ENCODE measurements around the gene ABCB9. TPM values are rescaled to one million over a fixed set of nuclear protein-coding genes. Genes with fewer than 3 reads are reported as not detected.

The ABCB9 gene
- total and polyA plus RNA-seq, 4 donors = 2.7 to 7.5 (median 4.8) TPM

- ATAC-seq (ENCODE audit: insufficient read depth, low FRiP score) (no peak), DNase-seq (no peak)
- 77 to 78% methylated on average over 6 of the region's 6 CpGs for WGBS, 2 donors
- H3K27me3 ChIP-seq (ENCODE audit: control insufficient read depth in 3 of 3, insufficient read depth in 3 of 3, low read length in 2 of 3) = no peaks in the 10 kb centered on the region
- H3K4me3 ChIP-seq = no peak overlapping the region
- TF ChIP-seq, protein P1, sequence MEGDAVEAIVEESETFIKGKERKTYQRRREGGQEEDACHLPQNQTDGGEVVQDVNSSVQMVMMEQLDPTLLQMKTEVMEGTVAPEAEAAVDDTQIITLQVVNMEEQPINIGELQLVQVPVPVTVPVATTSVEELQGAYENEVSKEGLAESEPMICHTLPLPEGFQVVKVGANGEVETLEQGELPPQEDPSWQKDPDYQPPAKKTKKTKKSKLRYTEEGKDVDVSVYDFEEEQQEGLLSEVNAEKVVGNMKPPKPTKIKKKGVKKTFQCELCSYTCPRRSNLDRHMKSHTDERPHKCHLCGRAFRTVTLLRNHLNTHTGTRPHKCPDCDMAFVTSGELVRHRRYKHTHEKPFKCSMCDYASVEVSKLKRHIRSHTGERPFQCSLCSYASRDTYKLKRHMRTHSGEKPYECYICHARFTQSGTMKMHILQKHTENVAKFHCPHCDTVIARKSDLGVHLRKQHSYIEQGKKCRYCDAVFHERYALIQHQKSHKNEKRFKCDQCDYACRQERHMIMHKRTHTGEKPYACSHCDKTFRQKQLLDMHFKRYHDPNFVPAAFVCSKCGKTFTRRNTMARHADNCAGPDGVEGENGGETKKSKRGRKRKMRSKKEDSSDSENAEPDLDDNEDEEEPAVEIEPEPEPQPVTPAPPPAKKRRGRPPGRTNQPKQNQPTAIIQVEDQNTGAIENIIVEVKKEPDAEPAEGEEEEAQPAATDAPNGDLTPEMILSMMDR (IDR thresholded peaks at IDR 0.05; ENCODE audit: control extremely low read depth, extremely low read depth) = no peak
- no peak overlapping the region for H3K27ac ChIP-seq (ENCODE audit: low read depth in 1 of 2, low read length in 1 of 2)
- no peak overlapping the region for H3K9ac ChIP-seq (ENCODE audit: insufficient read depth in 1 of 2, low read length in 2 of 2)
- no peaks in the 10 kb centered on the region for H3K4me1 ChIP-seq (ENCODE audit: control insufficient read depth in 5 of 5, insufficient read depth in 5 of 5, low read length in 5 of 5)
- no peaks in the 10 kb centered on the region for H3K9me3 ChIP-seq (ENCODE audit: control insufficient read depth in 4 of 4, insufficient read depth in 3 of 4, low read length in 3 of 4)
- H3K36me3 ChIP-seq (ENCODE audit: control insufficient read depth in 4 of 4, insufficient read depth in 4 of 4, low read length in 4 of 4) = peaks cover 0 to 27% (median under 1%) of the 10 kb centered on the region in 4 donors
These were observed 45.4 kb upstream of the ABCB9 start for GRCh38 chr12:123011701-123012100.

DNA sequence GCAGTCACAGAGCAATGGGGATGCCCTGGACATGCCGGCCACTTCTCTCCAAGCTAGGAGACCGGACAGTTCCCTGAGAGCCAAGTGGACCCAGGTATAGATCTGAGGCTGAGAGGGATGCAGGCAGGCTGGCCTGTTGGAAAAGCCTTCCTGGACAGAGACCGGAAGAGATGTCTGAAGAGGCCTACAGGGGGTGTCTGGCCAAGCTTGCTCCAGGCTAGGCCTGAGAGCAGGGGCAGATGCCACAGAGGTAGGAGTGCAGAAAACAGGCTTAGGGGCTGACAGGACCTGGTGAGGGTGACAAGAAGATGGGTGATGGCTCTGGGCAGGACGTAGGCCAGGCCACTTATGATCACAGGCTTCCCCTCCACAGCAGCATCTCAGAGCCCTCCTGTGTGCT, 44.4 kb upstream of the ABCB9 start:
- TF ChIP-seq, protein P1 (IDR thresholded peaks at IDR 0.05; ENCODE audit: control extremely low read depth, extremely low read depth) = no peak
- no peaks in the 10 kb centered on the region for H3K4me1 ChIP-seq (ENCODE audit: control insufficient read depth in 5 of 5, insufficient read depth in 5 of 5, low read length in 5 of 5)
- H3K27me3 ChIP-seq (ENCODE audit: control insufficient read depth in 3 of 3, insufficient read depth in 3 of 3, low read length in 2 of 3) = no peaks in the 10 kb centered on the region
- DNase-seq (no peak), ATAC-seq (ENCODE audit: insufficient read depth, low FRiP score) (no peak)
- no peaks in the 10 kb centered on the region for H3K9me3 ChIP-seq (ENCODE audit: control insufficient read depth in 4 of 4, insufficient read depth in 3 of 4, low read length in 3 of 4)
- 90 to 93% methylated on average over 4 of the region's 4 CpGs for WGBS, 2 donors
- peaks cover 0 to 27% (median under 1%) of the 10 kb centered on the region in 4 donors for H3K36me3 ChIP-seq (ENCODE audit: control insufficient read depth in 4 of 4, insufficient read depth in 4 of 4, low read length in 4 of 4)
- no peak overlapping the region for H3K27ac ChIP-seq (ENCODE audit: low read depth in 1 of 2, low read length in 1 of 2)
- H3K4me3 ChIP-seq = no peak overlapping the region
- no peak overlapping the region for H3K9ac ChIP-seq (ENCODE audit: insufficient read depth in 1 of 2, low read length in 2 of 2)

- 80 to 89% methylated on average over 1 of the region's 1 CpG for WGBS, 2 donors
- TF ChIP-seq, protein P1 (IDR thresholded peaks at IDR 0.05; ENCODE audit: control extremely low read depth, extremely low read depth) = no peak
- Histone ChIP-seq H3K27ac (ENCODE audit: low read depth in 1 of 2, low read length in 1 of 2) (no peak overlapping the region), H3K9me3 (ENCODE audit: control insufficient read depth in 4 of 4, insufficient read depth in 3 of 4, low read length in 3 of 4) (no peaks in the 10 kb centered on the region), H3K4me1 (ENCODE audit: control insufficient read depth in 5 of 5, insufficient read depth in 5 of 5, low read length in 5 of 5) (no peaks in the 10 kb centered on the region), H3K27me3 (ENCODE audit: control insufficient read depth in 3 of 3, insufficient read depth in 3 of 3, low read length in 2 of 3) (no peaks in the 10 kb centered on the region), H3K36me3 (ENCODE audit: control insufficient read depth in 4 of 4, insufficient read depth in 4 of 4, low read length in 4 of 4) (peaks cover 0 to 28% (median under 1%) of the 10 kb centered on the region in 4 donors), H3K9ac (ENCODE audit: insufficient read depth in 1 of 2, low read length in 2 of 2) (no peak overlapping the region), H3K4me3 (no peak overlapping the region)
- ATAC-seq (ENCODE audit: insufficient read depth, low FRiP score) = no peak
- no peak for DNase-seq
These were observed 43.8 kb upstream of the ABCB9 start for GRCh38 chr12:123010110-123010509.

- Histone ChIP-seq H3K4me1 (ENCODE audit: control insufficient read depth in 5 of 5, insufficient read depth in 5 of 5, low read length in 5 of 5) (no peaks in the 10 kb centered on the region), H3K36me3 (ENCODE audit: control insufficient read depth in 4 of 4, insufficient read depth in 4 of 4, low read length in 4 of 4) (peaks cover 0 to 38% (median 2%) of the 10 kb centered on the region in 4 donors), H3K27me3 (ENCODE audit: control insufficient read depth in 3 of 3, insufficient read depth in 3 of 3, low read length in 2 of 3) (no peaks in the 10 kb centered on the region), H3K9ac (ENCODE audit: insufficient read depth in 1 of 2, low read length in 2 of 2) (no peak overlapping the region), H3K4me3 (no peak overlapping the region), H3K9me3 (ENCODE audit: control insufficient read depth in 4 of 4, insufficient read depth in 3 of 4, low read length in 3 of 4) (no peaks in the 10 kb centered on the region), H3K27ac (ENCODE audit: low read depth in 1 of 2, low read length in 1 of 2) (no peak overlapping the region)
- no peak for DNase-seq
- ATAC-seq (ENCODE audit: insufficient read depth, low FRiP score) = no peak
- TF ChIP-seq, protein P1 (IDR thresholded peaks at IDR 0.05; ENCODE audit: control extremely low read depth, extremely low read depth) = no peak
- 85 to 92% methylated on average over 12 of the region's 12 CpGs for WGBS, 2 donors
These were observed 40.7 kb upstream of the ABCB9 start for GRCh38 chr12:123006977-123007376.

All from lung (tissue), 12 donors.